ENCODE results near the gene TANGO2.

Gene TANGO2

DNA sequence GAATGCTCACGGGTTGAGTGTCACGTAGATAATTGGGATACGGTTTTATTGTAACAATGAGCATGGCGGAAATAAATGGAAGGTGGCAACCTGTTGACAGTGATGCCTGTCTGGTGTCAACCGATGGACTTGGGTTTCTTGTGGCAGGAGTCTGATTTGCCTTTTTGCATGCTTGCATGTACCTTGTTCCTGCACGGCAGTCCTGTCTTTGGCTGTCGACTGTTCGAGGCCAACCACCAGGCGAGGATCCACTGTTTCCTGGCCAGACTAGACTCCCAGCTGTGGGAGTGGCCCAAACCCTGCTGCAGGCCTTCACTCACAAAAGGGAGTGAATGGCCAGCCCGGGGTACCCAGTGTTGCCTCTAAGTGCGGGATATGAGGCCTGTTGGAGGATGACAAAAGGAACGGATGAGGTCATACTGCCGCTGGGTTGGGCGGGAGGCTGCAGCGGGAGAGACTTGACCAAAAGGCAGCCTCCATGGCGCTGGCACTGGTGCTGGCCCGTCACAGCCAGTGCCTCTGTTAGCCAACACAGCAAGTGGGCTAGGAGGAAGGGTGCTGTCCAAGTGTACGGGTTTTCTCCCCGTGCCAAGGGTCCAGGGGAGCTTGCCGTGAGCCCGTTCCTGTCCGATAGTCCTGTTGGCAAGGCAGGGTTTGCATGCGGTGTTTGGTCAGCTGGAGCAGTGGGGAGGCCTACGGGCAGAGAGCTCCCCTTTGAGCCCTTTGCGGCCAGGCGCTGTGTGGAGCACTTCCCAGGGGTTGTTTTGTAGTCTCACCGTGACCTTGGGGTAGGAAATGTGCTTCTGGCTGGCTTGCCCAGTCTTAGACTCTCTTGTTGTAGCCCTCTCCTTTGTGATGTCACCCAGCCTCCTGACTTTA, 60.1 kb downstream of the TANGO2 start:
- TF ChIP-seq, protein P1, sequence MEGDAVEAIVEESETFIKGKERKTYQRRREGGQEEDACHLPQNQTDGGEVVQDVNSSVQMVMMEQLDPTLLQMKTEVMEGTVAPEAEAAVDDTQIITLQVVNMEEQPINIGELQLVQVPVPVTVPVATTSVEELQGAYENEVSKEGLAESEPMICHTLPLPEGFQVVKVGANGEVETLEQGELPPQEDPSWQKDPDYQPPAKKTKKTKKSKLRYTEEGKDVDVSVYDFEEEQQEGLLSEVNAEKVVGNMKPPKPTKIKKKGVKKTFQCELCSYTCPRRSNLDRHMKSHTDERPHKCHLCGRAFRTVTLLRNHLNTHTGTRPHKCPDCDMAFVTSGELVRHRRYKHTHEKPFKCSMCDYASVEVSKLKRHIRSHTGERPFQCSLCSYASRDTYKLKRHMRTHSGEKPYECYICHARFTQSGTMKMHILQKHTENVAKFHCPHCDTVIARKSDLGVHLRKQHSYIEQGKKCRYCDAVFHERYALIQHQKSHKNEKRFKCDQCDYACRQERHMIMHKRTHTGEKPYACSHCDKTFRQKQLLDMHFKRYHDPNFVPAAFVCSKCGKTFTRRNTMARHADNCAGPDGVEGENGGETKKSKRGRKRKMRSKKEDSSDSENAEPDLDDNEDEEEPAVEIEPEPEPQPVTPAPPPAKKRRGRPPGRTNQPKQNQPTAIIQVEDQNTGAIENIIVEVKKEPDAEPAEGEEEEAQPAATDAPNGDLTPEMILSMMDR (IDR thresholded peaks at IDR 0.05), result no peak

DNA sequence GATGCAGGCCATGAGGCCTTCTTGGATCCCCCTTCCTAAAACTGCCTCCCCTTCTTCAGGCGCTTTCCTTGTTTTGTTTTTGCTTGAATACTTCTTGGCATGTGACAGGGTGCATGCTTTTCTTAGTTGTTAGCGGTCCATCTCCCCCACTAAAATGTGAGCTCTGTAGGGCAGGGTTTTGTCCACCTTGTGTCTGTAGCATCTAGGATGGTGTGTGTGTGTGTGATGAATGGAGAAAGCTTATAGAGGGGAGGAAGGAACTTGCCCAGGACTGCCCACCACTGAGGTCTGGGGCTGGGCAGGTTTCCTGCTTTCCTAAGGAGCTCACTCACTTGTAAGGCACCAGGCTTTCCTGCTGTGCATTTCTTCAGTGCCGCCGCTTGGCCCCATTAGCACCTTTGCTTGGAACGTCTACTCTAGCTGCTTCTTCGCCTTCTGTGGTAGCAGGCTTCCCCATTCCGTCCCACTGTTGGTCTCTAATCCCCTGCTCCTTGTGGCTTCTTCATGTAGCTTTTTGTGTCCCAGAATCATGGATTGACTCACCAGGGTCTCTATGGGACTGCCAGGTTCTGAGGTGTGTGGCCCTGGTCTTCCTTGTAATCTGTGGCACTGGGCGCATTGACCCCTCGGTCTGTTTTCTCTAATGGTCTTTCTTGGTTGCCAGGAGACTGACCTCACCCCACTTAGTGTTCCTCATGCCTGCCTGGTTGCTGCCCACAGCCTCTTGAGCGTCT, 62.4 kb downstream of the TANGO2 start:
- TF ChIP-seq, protein P1 (IDR thresholded peaks at IDR 0.05), result no peak

DNA sequence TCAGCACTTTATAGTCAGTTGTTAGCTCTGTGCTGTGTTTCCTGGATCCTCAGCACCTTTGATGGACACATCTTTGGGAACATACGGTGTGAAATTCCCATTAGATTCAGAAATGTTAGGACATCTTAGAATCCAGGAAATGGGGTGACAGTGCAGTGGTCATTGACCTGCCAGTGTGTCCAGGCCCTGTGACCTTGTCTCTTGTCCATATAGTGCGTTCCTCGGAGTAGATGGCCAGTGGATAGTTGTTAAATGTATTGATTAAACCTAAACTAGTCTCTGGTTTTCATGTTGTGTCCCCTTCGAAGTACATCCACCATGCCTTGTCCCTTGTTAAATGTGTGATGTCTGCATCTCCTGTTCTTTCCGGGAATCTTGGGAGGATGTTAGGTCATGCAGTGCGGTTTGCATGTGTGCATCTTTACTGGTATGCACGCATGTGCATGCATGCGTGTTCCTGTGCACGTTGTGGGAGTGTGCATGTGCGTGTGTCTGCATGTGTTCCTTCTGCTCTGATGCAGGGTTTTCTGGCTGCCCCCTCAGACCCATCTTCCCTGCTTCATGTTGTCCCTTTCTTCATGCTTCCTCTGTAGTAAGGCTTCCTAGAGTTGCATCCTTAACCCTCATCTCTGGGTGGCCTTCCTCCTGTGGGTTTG, 63.1 kb downstream of the TANGO2 start:
- TF ChIP-seq, protein P1 (IDR thresholded peaks at IDR 0.05), result no peak

DNA sequence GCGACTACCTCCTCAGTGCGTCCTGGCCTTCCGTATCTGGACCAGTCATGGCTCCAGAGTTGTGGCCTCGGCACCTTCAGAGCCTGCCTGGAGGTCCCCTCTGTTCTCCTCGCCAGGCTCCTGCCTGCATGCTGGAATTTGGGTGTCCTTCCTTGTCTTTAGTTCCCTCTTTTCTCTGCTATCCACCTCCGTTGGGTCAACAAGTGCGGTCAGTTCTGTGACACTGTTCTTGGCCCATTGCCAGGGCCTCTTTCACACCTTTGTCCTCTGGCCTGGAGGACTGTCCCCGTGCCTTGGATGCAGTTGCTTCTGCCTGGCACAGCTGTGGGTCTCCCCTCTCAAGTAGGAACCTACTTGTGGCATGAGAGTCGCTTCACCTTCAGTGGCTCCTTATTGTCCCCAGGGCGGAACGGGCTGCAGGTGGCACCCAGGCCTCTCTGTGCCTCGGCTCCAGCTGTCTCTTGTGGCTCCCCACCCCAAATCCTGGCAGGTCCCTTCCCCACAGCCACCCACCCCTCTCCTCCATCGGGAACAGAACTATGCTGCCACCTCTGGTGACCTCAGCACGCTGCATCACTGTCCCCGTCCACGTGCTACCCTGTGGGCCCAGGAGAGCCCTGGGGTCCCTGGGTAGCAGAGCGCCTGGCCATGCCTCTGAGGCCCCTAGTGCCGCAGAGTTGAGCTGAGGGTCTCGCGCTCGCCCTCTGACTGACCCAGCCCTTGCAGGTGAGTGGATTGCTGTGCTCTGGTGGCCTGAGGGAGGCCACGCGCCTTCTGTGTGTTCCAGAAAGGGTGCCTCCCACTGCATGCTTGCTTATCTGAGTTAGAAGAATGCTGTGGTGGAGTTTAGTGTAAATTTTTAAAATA, 63.9 kb downstream of the TANGO2 start:
- TF ChIP-seq, protein P1 (IDR thresholded peaks at IDR 0.05), result peak; percentile 60; the same call in 1 of the 2 replicates

DNA sequence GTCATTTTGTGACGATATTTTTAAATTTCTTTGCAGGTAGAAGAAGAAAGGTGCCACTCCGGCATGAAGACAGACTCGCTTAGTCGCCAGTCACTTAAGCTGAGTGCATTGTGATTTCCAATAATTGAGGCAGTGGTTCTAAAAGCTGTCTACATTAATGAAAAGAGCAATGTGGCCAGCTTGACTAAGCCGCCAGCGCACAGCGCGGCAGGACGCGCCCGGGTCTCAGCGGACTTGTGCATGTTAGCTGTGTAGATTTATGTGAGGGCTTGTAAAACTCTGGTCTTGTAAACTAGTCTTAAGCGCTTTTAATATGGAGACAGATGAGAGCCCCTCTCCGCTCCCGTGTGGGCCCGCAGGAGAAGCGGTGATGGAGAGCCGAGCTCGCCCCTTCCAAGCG, 64.7 kb downstream of the TANGO2 start:
- TF ChIP-seq, protein P1 (IDR thresholded peaks at IDR 0.05), result no peak

DNA sequence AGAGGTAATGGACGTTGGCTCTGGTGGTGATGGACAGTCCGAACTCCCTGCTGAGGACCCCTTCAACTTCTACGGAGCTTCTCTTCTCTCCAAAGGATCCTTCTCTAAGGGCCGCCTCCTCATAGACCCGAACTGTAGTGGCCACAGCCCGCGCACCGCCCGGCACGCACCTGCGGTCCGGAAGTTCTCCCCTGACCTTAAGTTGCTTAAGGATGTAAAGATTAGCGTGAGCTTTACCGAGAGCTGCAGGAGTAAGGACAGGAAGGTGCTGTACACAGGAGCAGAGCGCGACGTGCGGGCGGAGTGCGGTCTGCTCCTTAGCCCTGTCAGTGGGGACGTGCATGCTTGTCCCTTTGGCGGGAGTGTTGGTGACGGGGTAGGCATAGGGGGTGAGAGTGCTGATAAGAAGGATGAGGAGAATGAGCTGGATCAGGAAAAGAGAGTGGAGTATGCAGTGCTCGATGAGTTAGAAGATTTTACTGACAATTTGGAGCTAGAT, 65.2 kb downstream of the TANGO2 start:
- TF ChIP-seq, protein P1 (IDR thresholded peaks at IDR 0.05), result no peak

Measured in LNCAP (cell line).